Chondrocyte (in vitro differentiated cells): ENCODE data around the gene MOGAT3. TPM values are rescaled to one million over a fixed set of nuclear protein-coding genes. Genes with fewer than 3 reads are reported as not detected.
"Not testable (repeated sequence)": the region's sequence is repeated elsewhere in the genome, so short reads cannot be mapped to it uniquely, and the experiment has no call there.

Experiments
- DNase-seq: peaks from one replicate; pipeline ENCODE4 v3.0.0; 2021; ENCODE audit warnings: mixed read lengths, low spot score
- H3K27ac Mint-ChIP-seq: one replicate; pipeline ENCODE4 v1.8.0; 2021; ENCODE audit warnings: mild to moderate bottlenecking, moderate library complexity, mixed read lengths; ENCODE audit not compliant: unreplicated experiment
- H3K27me3 Mint-ChIP-seq: 2 replicates; pipeline ENCODE4 v1.8.0; 2021; ENCODE audit warnings: low read depth, mixed read lengths
- H3K36me3 Mint-ChIP-seq: 2 replicates; pipeline ENCODE4 v1.8.0; 2021; ENCODE audit warnings: low read depth, mixed read lengths
- H3K4me1 Mint-ChIP-seq: 2 replicates; pipeline ENCODE4 v1.8.0; 2021; ENCODE audit warnings: low read depth, mild to moderate bottlenecking, mixed read lengths
- H3K4me3 Mint-ChIP-seq: one replicate; pipeline ENCODE4 v1.8.0; 2021; ENCODE audit warnings: mild to moderate bottlenecking, moderate library complexity, mixed read lengths; ENCODE audit not compliant: unreplicated experiment
- H3K9me3 Mint-ChIP-seq: 2 replicates; pipeline ENCODE4 v1.8.0; 2021; ENCODE audit warnings: low read depth, mixed read lengths
- total RNA-seq: library from RNA; stranded (reverse); gene quantifications from 3 replicates; pipeline ENCODE4 v1.2.1, GENCODE V29; 2021
- TF ChIP-seq, protein P1 (sequence below): fragments of 200-600 bp; sonication (generic); IDR thresholded peaks from 2 replicates; pipeline ENCODE4 v1.5.0; 2021; ENCODE audit warnings: antibody characterized with exemption, mild to moderate bottlenecking, moderate library complexity

Gene MOGAT3
- total RNA-seq, 1 donor from 2014 or later = not detected

DNA sequence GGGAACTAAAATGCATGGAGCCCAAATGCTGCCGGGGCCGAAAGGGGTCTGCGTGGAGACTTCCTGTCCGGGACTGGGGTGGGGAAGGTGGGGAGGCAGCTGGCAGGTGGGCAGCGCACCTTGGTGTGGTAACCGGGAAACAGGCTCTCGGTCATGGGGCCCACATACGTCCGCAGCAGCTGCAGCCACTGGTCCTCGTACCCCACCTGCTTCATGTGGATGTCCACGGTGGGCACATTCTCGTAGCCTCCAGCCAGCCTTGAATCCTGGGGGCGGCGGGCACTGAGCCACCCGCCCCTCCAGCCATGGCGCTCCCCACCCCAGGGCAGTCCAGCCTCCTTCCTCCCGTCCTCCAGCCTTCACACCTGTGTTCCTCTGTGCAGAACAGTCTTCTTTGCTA, 6.6 kb upstream of the MOGAT3 start:
- TF ChIP-seq, protein P1, sequence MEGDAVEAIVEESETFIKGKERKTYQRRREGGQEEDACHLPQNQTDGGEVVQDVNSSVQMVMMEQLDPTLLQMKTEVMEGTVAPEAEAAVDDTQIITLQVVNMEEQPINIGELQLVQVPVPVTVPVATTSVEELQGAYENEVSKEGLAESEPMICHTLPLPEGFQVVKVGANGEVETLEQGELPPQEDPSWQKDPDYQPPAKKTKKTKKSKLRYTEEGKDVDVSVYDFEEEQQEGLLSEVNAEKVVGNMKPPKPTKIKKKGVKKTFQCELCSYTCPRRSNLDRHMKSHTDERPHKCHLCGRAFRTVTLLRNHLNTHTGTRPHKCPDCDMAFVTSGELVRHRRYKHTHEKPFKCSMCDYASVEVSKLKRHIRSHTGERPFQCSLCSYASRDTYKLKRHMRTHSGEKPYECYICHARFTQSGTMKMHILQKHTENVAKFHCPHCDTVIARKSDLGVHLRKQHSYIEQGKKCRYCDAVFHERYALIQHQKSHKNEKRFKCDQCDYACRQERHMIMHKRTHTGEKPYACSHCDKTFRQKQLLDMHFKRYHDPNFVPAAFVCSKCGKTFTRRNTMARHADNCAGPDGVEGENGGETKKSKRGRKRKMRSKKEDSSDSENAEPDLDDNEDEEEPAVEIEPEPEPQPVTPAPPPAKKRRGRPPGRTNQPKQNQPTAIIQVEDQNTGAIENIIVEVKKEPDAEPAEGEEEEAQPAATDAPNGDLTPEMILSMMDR = no peak
- Mint-ChIP-seq H3K27ac (no peak overlapping the region), H3K9me3 (no peaks in the 10 kb centered on the region), H3K27me3 (peaks cover 5% of the 10 kb centered on the region), H3K4me1 (no peaks in the 10 kb centered on the region), H3K4me3 (no peak overlapping the region), H3K36me3 (peaks cover 31% of the 10 kb centered on the region)
- DNase-seq = no peak

- H3K36me3 Mint-ChIP-seq = peaks cover 28% of the 10 kb centered on the region
- DNase-seq = no peak
- H3K4me3 Mint-ChIP-seq = no peak overlapping the region
- H3K27ac Mint-ChIP-seq = no peak overlapping the region
- H3K27me3 Mint-ChIP-seq = peaks cover 6% of the 10 kb centered on the region
- H3K4me1 Mint-ChIP-seq = no peaks in the 10 kb centered on the region
- no peaks in the 10 kb centered on the region for H3K9me3 Mint-ChIP-seq
- TF ChIP-seq, protein P1 = no peak
Observed at GRCh38 chr7:101206665-101207042, 5.8 kb upstream of the MOGAT3 start.

- DNase-seq = no peak
- TF ChIP-seq, protein P1 = no peak
- no peak overlapping the region for H3K4me3 Mint-ChIP-seq
- peaks cover 26% of the 10 kb centered on the region for H3K36me3 Mint-ChIP-seq
- no peak overlapping the region for H3K27ac Mint-ChIP-seq
- H3K9me3 Mint-ChIP-seq = no peaks in the 10 kb centered on the region
- peaks cover under 1% of the 10 kb centered on the region for H3K4me1 Mint-ChIP-seq
- peaks cover 7% of the 10 kb centered on the region for H3K27me3 Mint-ChIP-seq
Observed at GRCh38 chr7:101205901-101206664, 5.2 kb upstream of the MOGAT3 start.

DNA sequence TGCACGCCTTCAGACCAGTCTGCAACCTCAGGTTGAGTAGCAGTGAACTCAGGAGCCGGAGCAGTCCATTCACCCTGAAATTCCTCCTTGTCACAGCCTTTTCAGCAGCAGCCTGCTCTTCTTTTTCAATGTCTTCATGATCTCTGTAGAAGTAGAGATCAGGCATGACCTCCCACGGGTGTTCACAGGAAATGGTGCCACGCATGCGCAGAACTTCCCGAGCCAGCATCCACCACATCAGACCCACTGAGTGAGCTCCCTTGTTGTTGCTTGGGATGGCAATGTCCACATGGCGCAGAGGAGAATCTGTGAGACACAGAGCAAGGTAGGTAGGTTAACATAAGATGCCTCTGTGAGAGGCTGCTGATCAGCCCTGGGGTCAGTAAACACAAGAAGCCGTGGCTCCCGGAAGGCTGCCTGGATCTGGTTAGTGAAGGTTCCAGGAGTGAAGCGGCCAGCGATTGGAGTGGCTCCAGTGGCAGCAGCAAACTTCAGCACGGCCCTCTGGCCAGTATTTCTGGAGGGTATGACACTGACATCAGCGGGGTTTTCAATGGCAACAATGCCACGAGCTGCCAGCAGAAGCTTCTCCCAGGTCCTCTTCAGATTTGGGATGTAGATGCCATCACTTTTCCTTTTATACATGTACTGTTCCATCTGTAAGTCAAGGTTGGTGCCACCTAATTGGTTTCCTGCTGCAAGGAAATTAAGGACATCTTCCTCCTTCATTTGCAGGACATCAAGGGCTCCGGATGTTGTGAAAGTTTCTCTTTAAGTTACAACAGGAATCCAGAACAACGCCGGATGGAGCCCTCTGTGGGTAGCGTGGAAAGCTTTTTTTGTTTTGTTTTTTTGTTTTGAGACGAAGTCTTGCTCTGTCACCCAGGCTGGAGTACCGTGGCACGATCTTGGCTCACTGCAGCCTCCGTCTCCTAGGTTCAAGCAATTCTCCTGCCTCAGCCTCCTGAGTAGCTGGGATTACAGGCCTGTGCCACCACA, 3.2 kb upstream of the MOGAT3 start:
- H3K9me3 Mint-ChIP-seq, DNase-seq, H3K27ac Mint-ChIP-seq, H3K4me3 Mint-ChIP-seq, H3K4me1 Mint-ChIP-seq: not testable (repeated sequence)
- Mint-ChIP-seq H3K36me3 (peaks cover 17% of the 10 kb centered on the region), H3K27me3 (peaks cover 15% of the 10 kb centered on the region)

DNA sequence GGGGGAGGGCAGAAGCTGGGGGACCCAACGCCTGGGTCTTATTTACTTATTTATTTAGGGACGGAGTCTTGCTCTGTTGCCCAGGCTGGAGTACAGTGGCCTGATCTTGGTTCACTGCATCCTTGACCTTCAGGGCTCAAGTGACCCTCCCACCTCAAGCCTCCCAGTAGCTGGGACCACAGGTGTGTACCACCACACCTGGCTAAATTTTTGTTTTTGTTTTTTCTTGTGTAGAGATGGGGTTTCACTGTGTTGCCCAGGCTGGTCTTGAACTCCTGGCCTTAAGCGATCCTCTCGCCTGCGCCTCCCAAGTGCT, 1.7 kb upstream of the MOGAT3 start:
- no peak for DNase-seq
- Mint-ChIP-seq H3K9me3 (no peaks in the 10 kb centered on the region), H3K36me3 (peaks cover 10% of the 10 kb centered on the region), H3K27ac (no peak overlapping the region), H3K27me3 (peaks cover 15% of the 10 kb centered on the region), H3K4me1 (peaks cover 3% of the 10 kb centered on the region), H3K4me3 (no peak overlapping the region)
- TF ChIP-seq, protein P1 = no peak
